Suprapubic skin (tissue), 4 donors: ENCODE data around the gene RASL11A. TPM values are rescaled to one million over a fixed set of nuclear protein-coding genes. Genes with fewer than 3 reads are reported as not detected.

ENCODE experiments used
- DNase-seq, 2 donors: peaks; one replicate each; pipeline ENCODE4 v3.0.0-alpha.2; 2019; ENCODE audit warnings: low spot score in 2 of 2
- H3K27ac ChIP-seq: fragments of 200-600 bp; sonication (generic); one replicate; pipeline ENCODE4 v1.5.1; 2019
- H3K27me3 ChIP-seq: fragments of 200-600 bp; sonication (generic); one replicate; pipeline ENCODE4 v1.5.1; 2019
- H3K36me3 ChIP-seq: fragments of 200-600 bp; sonication (generic); one replicate; pipeline ENCODE4 v1.5.1; 2019
- H3K4me1 ChIP-seq: fragments of 200-600 bp; sonication (generic); one replicate; pipeline ENCODE4 v1.5.1; 2019
- H3K4me3 ChIP-seq: fragments of 200-600 bp; sonication (generic); one replicate; pipeline ENCODE4 v1.5.1; 2019; ENCODE audit warnings: mild to moderate bottlenecking
- H3K9me3 ChIP-seq: fragments of 200-600 bp; sonication (generic); one replicate; pipeline ENCODE4 v1.5.1; 2019
- CTCF ChIP-seq, 2 donors: fragments of 200-600 bp in 1 of 2; fragments of 450-650 bp in 1 of 2; sonication (generic) in 1 of 2; IDR thresholded peaks; one replicate each; pipeline ENCODE4 v1.5.1; 2016 to 2019; ENCODE audit warnings: antibody characterized with exemption in 2 of 2, mild to moderate bottlenecking in 1 of 2, moderate library complexity in 1 of 2
- EP300 ChIP-seq: sonication (generic); formaldehyde crosslinking; IDR thresholded peaks from one replicate; pipeline ENCODE4 v1.6.1; 2017; ENCODE audit warnings: antibody characterized with exemption
- POLR2A ChIP-seq, 2 donors: fragments of 450-650 bp; IDR thresholded peaks; one replicate each; pipeline ENCODE4 v1.6.1; 2017; ENCODE audit warnings: antibody characterized with exemption in 2 of 2, mild to moderate bottlenecking in 2 of 2, moderate library complexity in 2 of 2
- POLR2AphosphoS5 ChIP-seq, 3 donors: sonication (generic); formaldehyde crosslinking; IDR thresholded peaks; one replicate each; pipeline ENCODE4 v1.6.1; 2017; ENCODE audit warnings: antibody characterized with exemption in 3 of 3
- WGBS: methylation state at CpG from one replicate; pipeline ENCODE4 v1.1.5; 2018; 5-methylcytosine and 5-hydroxymethylcytosine counted together
- total RNA-seq, 4 donors: library from RNA; depleted of rRNA; stranded (reverse); fragments of >200 nt; gene quantifications; one replicate each; pipeline ENCODE4 v1.1.0, GENCODE V29; 2016

Gene RASL11A
- total RNA-seq, 4 donors from 2014 or later: 7.9 to 17.5 (median 13.8) TPM

- 64% methylated on average over 8 of the region's 8 CpGs for WGBS
- H3K27me3 ChIP-seq: peaks cover 7% of the 10 kb centered on the region
- H3K4me3 ChIP-seq: no peak overlapping the region
- no peaks in the 10 kb centered on the region for H3K4me1 ChIP-seq
- H3K27ac ChIP-seq: no peak overlapping the region
- no peaks in the 10 kb centered on the region for H3K36me3 ChIP-seq
- TF ChIP-seq POLR2AphosphoS5 (IDR thresholded peaks at IDR 0.05) (no peak), EP300 (no peak), POLR2A (IDR thresholded peaks at IDR 0.05) (no peak), CTCF (IDR thresholded peaks at IDR 0.05) (no peak)
- peak in 1 of 2 donors; percentile 12 for DNase-seq
- H3K9me3 ChIP-seq: no peaks in the 10 kb centered on the region
These were observed 22.6 kb downstream of the RASL11A start for GRCh38 chr13:27293076-27293691.

- 81% methylated on average over 4 of the region's 4 CpGs for WGBS
- Histone ChIP-seq H3K9me3 (no peaks in the 10 kb centered on the region), H3K4me3 (no peak overlapping the region), H3K4me1 (no peaks in the 10 kb centered on the region), H3K27ac (no peak overlapping the region), H3K36me3 (no peaks in the 10 kb centered on the region), H3K27me3 (peaks cover 7% of the 10 kb centered on the region)
- TF ChIP-seq EP300 (no peak), POLR2AphosphoS5 (IDR thresholded peaks at IDR 0.05) (no peak), CTCF (IDR thresholded peaks at IDR 0.05) (no peak), POLR2A (IDR thresholded peaks at IDR 0.05) (no peak)
- peak in 1 of 2 donors; percentile 16 for DNase-seq
These were observed 23.4 kb downstream of the RASL11A start for GRCh38 chr13:27293873-27294515.

DNA sequence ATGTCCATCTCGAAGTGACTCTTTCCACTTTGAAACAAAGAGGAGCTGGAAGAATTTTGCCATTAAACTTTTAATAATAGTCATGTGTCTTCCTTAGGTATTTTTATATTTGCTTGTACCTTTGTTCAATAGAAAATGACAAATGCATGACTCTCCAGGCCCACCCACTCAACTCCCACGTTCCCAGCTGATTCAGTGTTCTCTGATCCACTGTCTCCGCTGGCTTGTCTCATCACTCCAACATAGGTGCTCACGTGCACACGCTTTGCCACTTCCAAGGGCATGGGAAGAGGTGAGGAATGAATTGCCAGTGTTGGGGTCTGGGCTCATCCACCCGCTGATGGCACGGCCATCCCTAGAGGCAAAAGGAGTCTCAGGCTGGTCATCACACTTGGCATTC is 24.5 kb downstream of the RASL11A start:
- Histone ChIP-seq H3K27ac (no peak overlapping the region), H3K4me1 (no peaks in the 10 kb centered on the region), H3K27me3 (peaks cover 7% of the 10 kb centered on the region), H3K9me3 (no peaks in the 10 kb centered on the region), H3K4me3 (no peak overlapping the region), H3K36me3 (no peaks in the 10 kb centered on the region)
- 83% methylated on average over 7 of the region's 7 CpGs for WGBS
- TF ChIP-seq POLR2AphosphoS5 (IDR thresholded peaks at IDR 0.05) (no peak), EP300 (no peak), POLR2A (IDR thresholded peaks at IDR 0.05) (no peak), CTCF (IDR thresholded peaks at IDR 0.05) (no peak)
- DNase-seq: no peak

DNA sequence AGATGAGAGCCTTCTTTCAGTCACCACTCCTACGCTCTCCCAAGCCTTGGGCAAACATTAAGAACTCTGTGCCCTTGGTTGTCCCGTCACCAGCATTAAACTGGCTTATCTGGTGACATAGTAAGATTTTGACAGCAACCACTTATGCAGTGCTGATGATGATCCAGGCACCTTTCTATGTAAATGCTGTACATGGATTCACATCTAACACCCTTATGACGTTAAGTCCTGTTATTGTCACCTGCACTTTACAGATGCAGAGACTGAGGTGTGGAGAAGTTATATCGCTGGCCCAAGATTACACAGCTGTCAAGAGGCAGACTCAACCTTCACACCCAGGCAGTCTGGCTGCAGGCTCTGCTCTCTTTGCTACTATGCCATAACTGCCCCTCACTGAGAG is 25.0 kb downstream of the RASL11A start:
- Histone ChIP-seq H3K9me3 (no peaks in the 10 kb centered on the region), H3K27me3 (peaks cover 7% of the 10 kb centered on the region)
- 86% methylated on average over 4 of the region's 4 CpGs for WGBS

More for the DNA sequence above, 25.0 kb downstream of the RASL11A start:
- no peak for DNase-seq
- no peak overlapping the region for H3K4me3 ChIP-seq
- TF ChIP-seq CTCF (IDR thresholded peaks at IDR 0.05) (no peak), EP300 (no peak), POLR2AphosphoS5 (IDR thresholded peaks at IDR 0.05) (no peak), POLR2A (IDR thresholded peaks at IDR 0.05) (no peak)
- no peaks in the 10 kb centered on the region for H3K36me3 ChIP-seq
- no peaks in the 10 kb centered on the region for H3K4me1 ChIP-seq
- H3K27ac ChIP-seq: no peak overlapping the region
